Hematopoietic multipotent progenitor cell treated with erythropoietin and hydrocortisone succinate and interleukin-3 and kit ligand, for 17 days (in vitro differentiated cells): Measurements from ENCODE around the gene FOCAD.

Source experiments
- DNase-seq: peaks from one replicate; pipeline ENCODE4 v3.0.0-alpha.2; 2015; ENCODE audit warnings: low spot score

FOCAD gene

GRCh38 chr9:20683351-20684034, 566 bp upstream of the FOCAD start:
- DNase-seq: peak; percentile 56

- peak; percentile 44 for DNase-seq
Measured at GRCh38 chr9:20684875-20685696, 1.0 kb downstream of the FOCAD start.

GRCh38 chr9:20685769-20686168, 1.7 kb downstream of the FOCAD start:
- DNase-seq: no peak

- no peak for DNase-seq
Measured at GRCh38 chr9:20689833-20690232, 5.8 kb downstream of the FOCAD start.

- DNase-seq: no peak
Measured at GRCh38 chr9:20692554-20692953, 8.5 kb downstream of the FOCAD start.

GRCh38 chr9:20693068-20693467, 9.0 kb downstream of the FOCAD start:
- DNase-seq: no peak

- no peak for DNase-seq
Measured at GRCh38 chr9:20694248-20694647, 10.2 kb downstream of the FOCAD start.

- no peak for DNase-seq
Measured at GRCh38 chr9:20697021-20697719, 13.1 kb downstream of the FOCAD start.

GRCh38 chr9:20698782-20699181, 14.7 kb downstream of the FOCAD start:
- DNase-seq: no peak

GRCh38 chr9:20701060-20701459, 17.0 kb downstream of the FOCAD start:
- no peak for DNase-seq

GRCh38 chr9:20702570-20702969, 18.5 kb downstream of the FOCAD start:
- no peak for DNase-seq

GRCh38 chr9:20703146-20703545, 19.1 kb downstream of the FOCAD start:
- no peak for DNase-seq

GRCh38 chr9:20707708-20708107, 23.6 kb downstream of the FOCAD start:
- no peak for DNase-seq

GRCh38 chr9:20713172-20713571, 29.1 kb downstream of the FOCAD start:
- DNase-seq: no peak

- no peak for DNase-seq
Measured at GRCh38 chr9:20714442-20715415, 30.7 kb downstream of the FOCAD start.

- no peak for DNase-seq
Measured at GRCh38 chr9:20722221-20722620, 38.2 kb downstream of the FOCAD start.

- DNase-seq: no peak
Measured at GRCh38 chr9:20725675-20726074, 41.6 kb downstream of the FOCAD start.

- no peak for DNase-seq
Measured at GRCh38 chr9:20726144-20726543, 42.1 kb downstream of the FOCAD start.

GRCh38 chr9:20728493-20729220, 44.6 kb downstream of the FOCAD start:
- DNase-seq: no peak

- DNase-seq: no peak
Measured at GRCh38 chr9:20729523-20729922, 45.5 kb downstream of the FOCAD start.

- no peak for DNase-seq
Measured at GRCh38 chr9:20732118-20732517, 48.1 kb downstream of the FOCAD start.
